Spleen (tissue), 7 donors: Measurements from ENCODE around the gene CTSZ.

Experiments
- POLR2A ChIP-seq, 3 donors: fragments of 450-650 bp; IDR thresholded peaks; one replicate each; pipeline ENCODE4 v1.5.1; 2017; ENCODE audit warnings: antibody characterized with exemption in 3 of 3, mild to moderate bottlenecking in 1 of 3
- POLR2AphosphoS5 ChIP-seq, 3 donors: sonication (generic); formaldehyde crosslinking; IDR thresholded peaks; one replicate each; pipeline ENCODE4 v1.5.1; 2017; ENCODE audit warnings: antibody characterized with exemption in 3 of 3
- TF ChIP-seq, protein P1 (sequence below), 11 experiments: fragments of 200-600 bp in 7 of 11; fragments of 450-650 bp in 4 of 11; sonication (generic) in 4 of 11; IDR thresholded peaks in 8 of 11; conservative IDR thresholded peaks in 3 of 11; 1 replicate in 7 of 11; 2 replicates in 4 of 11; pipeline versions ENCODE4 v1.4.0 to v1.8.0; 2016 to 2021; ENCODE audit warnings: antibody characterized with exemption in 11 of 11, inconsistent platforms in 4 of 11, mild to moderate bottlenecking in 1 of 11
- donor health status: DM: no; HTN: no; CAD: no; lungs with moderate emphysema.
- donor health status: DM: no; HTN: no; CAD: no.
- donor health status: DM: no; HTN: no; CAD: no.

DNA sequence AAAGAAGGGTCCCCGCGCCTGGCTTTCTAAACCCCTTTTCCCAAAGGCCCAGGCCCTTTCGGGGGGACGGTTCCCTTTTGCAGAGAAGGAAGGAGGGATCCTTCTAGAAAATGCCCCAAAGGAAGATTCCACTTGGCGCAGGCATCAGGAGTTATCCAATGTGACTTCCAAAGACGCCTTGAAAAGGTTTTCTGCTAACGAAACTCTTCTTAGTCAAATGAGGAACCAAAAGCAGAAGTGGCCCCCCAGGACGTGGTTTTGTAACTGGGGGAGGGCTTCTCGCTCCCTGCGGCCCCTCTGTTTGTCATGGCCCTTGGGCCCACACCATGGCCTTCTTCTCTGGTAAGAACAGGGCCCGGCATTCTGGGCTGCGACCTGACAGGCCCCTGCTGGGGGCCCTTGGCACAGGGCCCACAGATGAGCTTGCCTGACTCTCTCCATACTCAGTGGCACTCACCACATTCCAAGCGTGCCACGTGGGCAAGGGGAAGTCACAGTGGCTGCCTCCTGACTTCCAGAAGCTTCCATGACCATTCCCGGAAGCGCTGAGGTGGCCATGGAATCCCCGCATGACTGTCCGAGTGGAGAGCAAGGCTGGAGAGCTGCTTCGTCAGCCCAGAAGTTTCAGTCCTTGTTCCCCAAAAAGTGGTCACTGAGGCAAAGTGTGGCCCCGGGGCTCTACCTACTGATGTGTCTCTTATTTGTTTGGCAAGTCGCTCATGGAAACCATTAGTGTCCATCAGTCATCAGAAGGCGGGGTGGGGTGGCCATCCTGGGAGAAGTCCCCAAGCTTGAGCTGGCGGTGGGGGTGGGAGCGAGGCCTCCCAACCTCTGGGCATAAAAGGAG lies 834 bp upstream of the CTSZ start:
- TF ChIP-seq POLR2A (IDR thresholded peaks at IDR 0.05) (no peak), POLR2AphosphoS5 (IDR thresholded peaks at IDR 0.05) (peak; percentile 53 to 64 (median 60))
- TF ChIP-seq, protein P1, sequence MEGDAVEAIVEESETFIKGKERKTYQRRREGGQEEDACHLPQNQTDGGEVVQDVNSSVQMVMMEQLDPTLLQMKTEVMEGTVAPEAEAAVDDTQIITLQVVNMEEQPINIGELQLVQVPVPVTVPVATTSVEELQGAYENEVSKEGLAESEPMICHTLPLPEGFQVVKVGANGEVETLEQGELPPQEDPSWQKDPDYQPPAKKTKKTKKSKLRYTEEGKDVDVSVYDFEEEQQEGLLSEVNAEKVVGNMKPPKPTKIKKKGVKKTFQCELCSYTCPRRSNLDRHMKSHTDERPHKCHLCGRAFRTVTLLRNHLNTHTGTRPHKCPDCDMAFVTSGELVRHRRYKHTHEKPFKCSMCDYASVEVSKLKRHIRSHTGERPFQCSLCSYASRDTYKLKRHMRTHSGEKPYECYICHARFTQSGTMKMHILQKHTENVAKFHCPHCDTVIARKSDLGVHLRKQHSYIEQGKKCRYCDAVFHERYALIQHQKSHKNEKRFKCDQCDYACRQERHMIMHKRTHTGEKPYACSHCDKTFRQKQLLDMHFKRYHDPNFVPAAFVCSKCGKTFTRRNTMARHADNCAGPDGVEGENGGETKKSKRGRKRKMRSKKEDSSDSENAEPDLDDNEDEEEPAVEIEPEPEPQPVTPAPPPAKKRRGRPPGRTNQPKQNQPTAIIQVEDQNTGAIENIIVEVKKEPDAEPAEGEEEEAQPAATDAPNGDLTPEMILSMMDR (IDR thresholded peaks at IDR 0.05 in 8 of 11, conservative IDR thresholded peaks at IDR 0.05 in 3 of 11): no peak
